NCI-H1105 treated with DMSO at 0.1 percent for 48 hours (cell line): ENCODE measurements around the gene POLR2B.
"Not testable (repeated sequence)": the region's sequence is repeated elsewhere in the genome, so short reads cannot be mapped to it uniquely, and the experiment has no call there.

ENCODE experiments used
- DNase-seq: peaks from one replicate; lab custom pipeline; 2025; lab: John Stamatoyannopoulos, UW

Gene POLR2B

GRCh38 chr4:56978750-56979303 lies at the start of gene POLR2B:
Gene POLR2B, plus strand, starts transcription at chr4:56978896. Its CDS starts 90 bp downstream, at chr4:56978986.
- DNase-seq = peak; percentile 87

- no peak for DNase-seq
Measured at GRCh38 chr4:56930638-56931037, 48.1 kb upstream of the POLR2B start.

GRCh38 chr4:56931924-56932323 lies 46.8 kb upstream of the POLR2B start:
- DNase-seq = no peak

GRCh38 chr4:56937262-56937661 lies 41.4 kb upstream of the POLR2B start:
- no peak for DNase-seq

- DNase-seq = not testable (repeated sequence)
Measured at GRCh38 chr4:56939826-56940225, 38.9 kb upstream of the POLR2B start.

- DNase-seq = no peak
Measured at GRCh38 chr4:56940403-56940802, 38.3 kb upstream of the POLR2B start.

GRCh38 chr4:56940971-56941370 lies 37.7 kb upstream of the POLR2B start:
- no peak for DNase-seq

- DNase-seq = no peak
Measured at GRCh38 chr4:56941403-56941802, 37.3 kb upstream of the POLR2B start.

GRCh38 chr4:56953680-56954520 lies 24.8 kb upstream of the POLR2B start:
- no peak for DNase-seq

GRCh38 chr4:56958111-56958517 lies 20.6 kb upstream of the POLR2B start:
- DNase-seq = peak; percentile 15

- no peak for DNase-seq
Measured at GRCh38 chr4:56959100-56959499, 19.6 kb upstream of the POLR2B start.

GRCh38 chr4:56961107-56961500 lies 17.6 kb upstream of the POLR2B start:
- DNase-seq = no peak

- DNase-seq = no peak
Measured at GRCh38 chr4:56971383-56971782, 7.3 kb upstream of the POLR2B start.

GRCh38 chr4:56972389-56972788 lies 6.3 kb upstream of the POLR2B start:
- no peak for DNase-seq

- no peak for DNase-seq
Measured at GRCh38 chr4:56972809-56973208, 5.9 kb upstream of the POLR2B start.

GRCh38 chr4:56973336-56973735 lies 5.4 kb upstream of the POLR2B start:
- DNase-seq = no peak

- DNase-seq = no peak
Measured at GRCh38 chr4:56976283-56976836, 2.3 kb upstream of the POLR2B start.

- peak; percentile 27 for DNase-seq
Measured at GRCh38 chr4:56976837-56977320, 1.8 kb upstream of the POLR2B start.

GRCh38 chr4:56977321-56978012 lies 1.2 kb upstream of the POLR2B start, which contains the start of gene NOA1:
Gene NOA1, minus strand, starts transcription at chr4:56977606. Its CDS starts 21 bp downstream, at chr4:56977585.
- peak; percentile 91 for DNase-seq

- no peak for DNase-seq
Measured at GRCh38 chr4:56979421-56980072, 851 bp downstream of the POLR2B start.

GRCh38 chr4:56981795-56982201 lies 3.1 kb downstream of the POLR2B start:
- no peak for DNase-seq

GRCh38 chr4:56986192-56986591 lies 7.5 kb downstream of the POLR2B start:
- DNase-seq = no peak
